Activated T-cell treated with anti-CD3 and anti-CD28 coated beads, Interleukin-2, amount 50 U/mL, for 24 hours (primary cell): ENCODE results near the gene SUDS3.

Experiments
- DNase-seq: peaks from one replicate; pipeline ENCODE4 v3.0.0-alpha.2; 2020
- H3K27ac Mint-ChIP-seq: 2 replicates; pipeline ENCODE4 v1.8.0; 2020; ENCODE audit warnings: mild to moderate bottlenecking, mixed read lengths
- H3K27me3 Mint-ChIP-seq: 2 replicates; pipeline ENCODE4 v1.8.0; 2020; ENCODE audit warnings: mixed read lengths
- H3K36me3 Mint-ChIP-seq: 2 replicates; pipeline ENCODE4 v1.8.0; 2020; ENCODE audit warnings: low read depth, mixed read lengths
- H3K4me1 Mint-ChIP-seq: 2 replicates; pipeline ENCODE4 v1.8.0; 2020; ENCODE audit warnings: low read depth, mixed read lengths
- H3K4me3 Mint-ChIP-seq: 2 replicates; pipeline ENCODE4 v1.8.0; 2020; ENCODE audit warnings: mild to moderate bottlenecking, moderate library complexity, mixed read lengths
- H3K9me3 Mint-ChIP-seq: 2 replicates; pipeline ENCODE4 v1.8.0; 2020; ENCODE audit warnings: mixed read lengths

Gene SUDS3

DNA sequence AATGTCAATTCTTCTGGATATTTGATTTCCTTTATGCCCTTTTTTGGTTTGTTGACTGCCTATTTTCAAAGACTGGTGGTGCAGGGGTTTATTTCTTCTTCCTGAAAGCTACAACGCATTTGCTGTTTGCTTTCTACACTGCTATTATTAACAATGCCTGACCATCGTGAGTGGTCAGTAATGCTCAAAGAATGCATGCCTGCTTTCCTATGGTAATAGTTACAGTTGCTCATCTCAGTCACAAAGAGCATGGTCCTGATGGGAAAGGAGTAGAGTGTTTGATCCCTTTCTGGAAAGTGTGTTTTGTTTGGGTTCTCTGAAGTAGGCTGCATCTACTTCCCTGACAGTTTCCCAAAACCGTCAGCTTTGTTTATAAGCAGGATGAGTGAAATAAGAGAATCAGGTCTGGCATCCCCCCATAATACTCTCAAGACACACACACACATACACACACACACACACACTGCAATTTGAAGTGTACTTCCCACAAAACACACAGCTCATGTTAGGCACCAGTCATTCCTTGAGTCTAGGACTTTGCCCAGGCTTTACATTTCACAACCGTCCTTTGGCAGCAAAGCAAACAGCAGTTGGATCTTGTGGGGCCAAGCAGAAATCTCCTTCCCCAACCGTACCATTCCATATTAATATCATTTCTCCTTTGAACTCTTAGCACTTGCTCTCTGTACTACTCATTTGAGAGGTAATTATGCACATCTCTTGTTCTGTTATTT is 56.6 kb downstream of the SUDS3 start:
- no peak overlapping the region for H3K27ac Mint-ChIP-seq
- H3K27me3 Mint-ChIP-seq: peaks cover 7% of the 10 kb centered on the region
- no peaks in the 10 kb centered on the region for H3K4me1 Mint-ChIP-seq
- no peaks in the 10 kb centered on the region for H3K9me3 Mint-ChIP-seq
- H3K4me3 Mint-ChIP-seq: no peak overlapping the region
- no peak for DNase-seq
- H3K36me3 Mint-ChIP-seq: peaks cover 9% of the 10 kb centered on the region

DNA sequence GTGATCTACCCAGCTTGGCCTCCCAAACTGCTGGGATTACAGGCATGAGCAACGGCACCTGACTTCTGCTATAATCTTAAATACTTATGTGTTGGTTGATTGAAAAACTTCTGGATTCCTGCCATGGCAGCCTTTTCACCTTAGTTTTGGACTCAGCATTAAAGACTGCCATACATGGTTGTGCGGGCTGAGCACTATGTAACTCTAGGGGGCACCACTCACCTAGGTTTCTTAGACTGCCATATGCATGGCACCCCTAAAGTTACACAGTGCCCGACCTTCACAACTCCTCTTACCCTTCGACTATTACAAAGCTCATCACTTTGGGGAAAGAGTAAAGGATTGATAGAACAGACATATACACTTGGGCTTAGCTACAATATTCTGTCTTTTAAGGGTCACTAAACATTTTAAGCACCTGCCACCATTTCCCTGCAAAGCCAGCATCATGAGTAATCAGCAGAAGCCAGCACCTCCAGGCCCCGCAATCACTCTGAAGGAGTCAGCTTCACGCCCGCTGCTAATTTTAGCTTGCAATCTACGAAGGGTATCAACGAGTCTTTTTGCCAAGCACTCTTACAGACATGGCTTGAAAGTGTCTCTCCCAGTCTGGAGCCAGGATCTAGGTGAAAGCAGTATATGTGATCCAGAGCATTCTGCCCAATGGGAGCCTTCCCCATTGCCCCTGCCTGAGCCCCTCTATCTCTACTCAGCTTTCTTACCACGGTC is 59.8 kb downstream of the SUDS3 start:
- Mint-ChIP-seq H3K36me3 (peaks cover 3% of the 10 kb centered on the region), H3K9me3 (no peaks in the 10 kb centered on the region), H3K4me1 (no peaks in the 10 kb centered on the region), H3K4me3 (no peak overlapping the region), H3K27me3 (peaks cover 10% of the 10 kb centered on the region), H3K27ac (no peak overlapping the region)
- no peak for DNase-seq

DNA sequence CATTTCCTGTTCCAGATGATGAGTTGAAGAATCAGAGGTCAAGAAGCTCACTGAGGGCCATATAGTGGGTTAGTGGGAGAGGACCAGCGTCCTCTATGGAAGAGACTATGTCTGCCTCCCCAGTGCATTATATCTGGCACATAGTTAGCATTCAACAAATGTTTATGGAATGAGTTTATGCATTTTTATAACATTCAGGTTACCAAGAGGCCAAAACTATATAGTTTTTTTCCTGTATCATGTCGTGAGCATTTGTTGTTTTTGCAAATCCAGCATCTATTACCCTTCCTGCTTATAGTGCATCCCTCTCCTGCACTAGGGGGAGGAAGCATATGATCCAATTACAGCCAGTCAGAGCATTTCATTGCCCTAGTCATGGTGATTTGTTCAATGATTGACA is 60.6 kb downstream of the SUDS3 start:
- Mint-ChIP-seq H3K27ac (no peak overlapping the region), H3K36me3 (no peaks in the 10 kb centered on the region), H3K4me3 (no peak overlapping the region), H3K27me3 (peaks cover 16% of the 10 kb centered on the region), H3K4me1 (no peaks in the 10 kb centered on the region), H3K9me3 (no peaks in the 10 kb centered on the region)
- DNase-seq: no peak

DNA sequence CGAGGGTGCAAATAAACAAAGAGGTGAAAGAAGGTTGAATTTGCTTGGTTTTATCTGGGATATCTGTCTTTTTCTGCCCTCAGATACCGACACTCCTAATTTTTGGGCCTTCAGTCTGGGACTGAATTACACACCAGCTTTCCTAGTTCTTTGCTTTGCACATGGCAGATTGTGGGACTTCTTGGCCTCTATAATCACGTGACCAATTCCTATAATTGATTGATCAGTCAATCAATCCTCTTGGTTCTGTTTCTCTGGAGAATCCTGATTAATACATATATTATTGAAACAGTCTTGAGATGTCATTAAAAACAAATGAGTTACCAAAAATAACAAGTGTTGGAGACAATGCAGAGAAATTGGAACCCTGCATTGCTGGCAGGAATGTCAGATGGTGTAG is 62.7 kb downstream of the SUDS3 start:
- Mint-ChIP-seq H3K27ac (no peak overlapping the region), H3K4me1 (no peaks in the 10 kb centered on the region), H3K4me3 (no peak overlapping the region), H3K9me3 (no peaks in the 10 kb centered on the region), H3K27me3 (peaks cover 16% of the 10 kb centered on the region), H3K36me3 (no peaks in the 10 kb centered on the region)
- no peak for DNase-seq

DNA sequence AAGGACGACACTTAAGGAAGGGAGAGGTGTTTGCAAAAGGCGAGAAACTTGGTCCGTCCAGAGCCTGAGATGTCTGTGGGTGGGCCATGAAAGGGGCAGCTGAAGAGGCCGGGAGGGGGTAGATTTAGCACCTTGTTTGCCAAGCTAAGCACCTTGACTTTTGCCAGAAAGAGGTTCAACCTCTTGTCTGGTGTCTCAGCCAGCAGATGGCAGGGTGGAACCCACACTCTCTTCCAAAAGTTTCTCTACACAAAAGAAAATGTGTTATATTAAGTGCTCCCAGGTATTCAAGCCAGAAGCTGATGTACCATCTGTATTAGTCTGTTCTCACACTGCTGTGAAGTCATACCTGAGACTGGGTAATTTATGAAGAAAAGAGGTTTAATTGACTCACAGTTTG is 69.9 kb downstream of the SUDS3 start:
- H3K4me3 Mint-ChIP-seq: no peak overlapping the region

DNA sequence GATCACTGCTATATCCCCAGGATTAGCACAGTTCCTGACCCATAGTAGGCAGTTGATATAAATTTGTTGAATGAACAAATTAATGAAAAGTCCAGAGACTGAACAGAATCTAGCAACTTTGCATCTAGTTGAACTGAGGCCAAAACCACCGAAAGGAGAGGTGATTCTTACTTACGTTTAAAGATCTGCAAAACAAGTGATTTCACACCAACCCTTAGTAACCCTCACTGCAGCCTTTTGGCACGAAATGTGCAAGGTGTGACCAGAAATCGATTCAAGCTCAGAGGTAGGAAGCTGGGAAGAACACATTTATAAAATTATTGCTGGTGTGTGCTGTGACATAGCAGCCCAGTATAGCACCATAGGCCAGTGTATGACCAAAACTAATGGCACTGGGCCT is 70.8 kb downstream of the SUDS3 start:
- Mint-ChIP-seq H3K4me3 (no peak overlapping the region), H3K36me3 (no peaks in the 10 kb centered on the region), H3K9me3 (no peaks in the 10 kb centered on the region), H3K27me3 (peaks cover 12% of the 10 kb centered on the region), H3K27ac (no peak overlapping the region), H3K4me1 (no peaks in the 10 kb centered on the region)
- no peak for DNase-seq

More for the DNA sequence above, 69.9 kb downstream of the SUDS3 start:
- Mint-ChIP-seq H3K4me1 (no peaks in the 10 kb centered on the region), H3K9me3 (no peaks in the 10 kb centered on the region), H3K27ac (no peak overlapping the region), H3K27me3 (peaks cover 15% of the 10 kb centered on the region), H3K36me3 (no peaks in the 10 kb centered on the region)
- no peak for DNase-seq

DNA sequence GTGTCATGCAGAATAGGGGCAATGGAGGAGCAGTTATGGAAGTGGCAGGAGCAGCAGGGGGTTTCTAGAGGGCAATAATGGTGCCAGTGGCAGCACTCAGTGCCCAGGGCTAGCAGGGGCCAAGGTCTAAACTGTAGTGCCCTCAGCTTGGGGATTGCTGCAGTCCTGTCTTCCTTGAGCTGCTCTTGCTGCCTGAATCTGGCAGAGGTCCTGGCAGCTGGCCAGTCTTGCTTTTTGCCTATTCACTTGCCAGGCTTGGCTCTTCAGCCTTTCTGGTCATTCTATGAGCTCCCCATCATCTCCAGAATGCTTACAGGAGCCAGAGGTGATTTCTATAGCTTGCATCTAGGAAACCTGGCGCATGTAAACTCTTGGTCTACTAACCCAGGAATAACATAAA is 72.0 kb downstream of the SUDS3 start:
- no peaks in the 10 kb centered on the region for H3K9me3 Mint-ChIP-seq
- DNase-seq: no peak
- no peak overlapping the region for H3K27ac Mint-ChIP-seq

DNA sequence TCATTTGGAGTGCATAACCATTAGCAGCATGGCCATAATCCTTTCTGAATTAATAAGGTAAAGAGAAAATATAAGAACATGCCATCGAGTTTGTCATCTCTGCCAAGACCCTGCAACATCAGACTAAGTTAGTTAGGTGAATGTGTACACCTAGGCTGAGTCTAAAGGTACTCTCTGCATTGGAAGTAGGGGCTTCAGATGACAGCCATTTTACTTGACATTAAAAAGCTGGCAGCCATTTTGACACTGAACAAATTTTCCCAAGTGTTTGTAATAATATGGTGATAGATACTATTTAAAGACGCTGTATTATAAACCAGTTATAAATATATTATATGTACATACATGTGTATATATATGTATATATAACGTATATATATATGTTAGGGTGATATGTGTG is 79.0 kb downstream of the SUDS3 start:
- no peak for DNase-seq
- Mint-ChIP-seq H3K27me3 (peaks cover 20% of the 10 kb centered on the region), H3K9me3 (peaks cover 13% of the 10 kb centered on the region), H3K4me1 (no peaks in the 10 kb centered on the region), H3K27ac (no peak overlapping the region), H3K4me3 (no peak overlapping the region), H3K36me3 (no peaks in the 10 kb centered on the region)

More for the DNA sequence above, 72.0 kb downstream of the SUDS3 start:
- Mint-ChIP-seq H3K4me3 (no peak overlapping the region), H3K27me3 (peaks cover 14% of the 10 kb centered on the region), H3K4me1 (no peaks in the 10 kb centered on the region), H3K36me3 (no peaks in the 10 kb centered on the region)

DNA sequence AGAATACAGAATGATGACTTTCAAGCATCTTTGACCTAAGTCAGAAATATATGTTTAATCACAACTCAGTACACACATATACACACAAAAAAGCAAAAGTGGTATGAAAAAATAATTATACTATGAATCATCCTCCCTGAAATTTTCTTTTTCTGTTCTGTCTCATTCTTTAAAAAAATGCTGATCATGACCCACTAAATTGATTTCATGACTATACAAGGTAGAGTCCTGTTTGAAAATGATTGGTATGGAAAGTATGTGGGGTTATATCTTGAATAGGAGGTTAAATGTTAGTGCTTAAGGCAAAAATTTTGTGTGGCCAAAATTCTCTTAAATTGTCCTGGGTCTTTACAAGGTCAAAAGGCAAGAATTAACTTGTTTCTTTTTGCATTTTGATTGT is 80.4 kb downstream of the SUDS3 start:
- Mint-ChIP-seq H3K4me1 (no peaks in the 10 kb centered on the region), H3K27ac (no peak overlapping the region), H3K36me3 (no peaks in the 10 kb centered on the region), H3K27me3 (peaks cover 15% of the 10 kb centered on the region), H3K9me3 (peaks cover 16% of the 10 kb centered on the region), H3K4me3 (no peak overlapping the region)
- no peak for DNase-seq

DNA sequence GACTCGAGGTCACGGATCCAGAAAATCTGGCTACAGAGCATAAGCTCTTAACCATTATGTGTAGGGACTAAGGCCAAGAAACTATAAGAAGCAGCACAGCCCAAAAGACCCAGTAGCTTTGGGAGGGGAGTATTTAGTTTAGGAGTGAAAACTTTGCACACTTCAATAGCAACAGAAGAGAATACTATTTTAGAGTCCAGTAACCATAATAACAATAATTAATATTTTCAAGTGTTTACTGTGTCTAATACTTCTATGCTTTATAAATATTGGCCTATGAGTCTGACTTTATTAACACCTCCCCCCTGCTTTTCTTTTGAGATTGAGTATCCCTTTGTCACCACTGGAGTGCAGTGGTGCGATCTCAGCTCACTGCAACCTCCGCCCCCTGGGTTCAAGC is 82.8 kb downstream of the SUDS3 start:
- peaks cover 17% of the 10 kb centered on the region for H3K27me3 Mint-ChIP-seq
- H3K4me1 Mint-ChIP-seq: no peaks in the 10 kb centered on the region
- H3K4me3 Mint-ChIP-seq: no peak overlapping the region
- peaks cover 16% of the 10 kb centered on the region for H3K9me3 Mint-ChIP-seq
- H3K36me3 Mint-ChIP-seq: no peaks in the 10 kb centered on the region
- DNase-seq: no peak
- H3K27ac Mint-ChIP-seq: no peak overlapping the region

DNA sequence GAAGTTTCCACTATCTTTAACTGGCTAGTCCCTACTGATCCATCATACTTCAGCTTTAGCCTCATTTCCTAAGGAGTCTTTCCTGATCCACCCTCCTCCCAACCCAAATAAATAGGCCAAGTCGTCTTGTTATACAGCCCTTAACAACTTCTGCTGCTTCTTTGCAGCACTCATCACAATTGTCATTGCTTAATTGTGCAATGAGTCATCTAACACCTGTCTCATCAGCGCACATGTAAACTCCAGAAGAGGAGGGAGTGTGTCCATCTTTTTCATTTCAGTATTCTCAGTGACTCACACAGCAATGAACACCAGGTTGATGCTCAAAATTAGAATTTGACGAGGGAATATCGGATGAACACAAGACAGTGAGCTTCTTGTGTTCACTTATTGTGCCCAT is 87.3 kb downstream of the SUDS3 start:
- no peaks in the 10 kb centered on the region for H3K4me1 Mint-ChIP-seq
- DNase-seq: no peak
- H3K4me3 Mint-ChIP-seq: no peak overlapping the region
- no peaks in the 10 kb centered on the region for H3K36me3 Mint-ChIP-seq
- peaks cover 6% of the 10 kb centered on the region for H3K9me3 Mint-ChIP-seq
- H3K27me3 Mint-ChIP-seq: peaks cover 13% of the 10 kb centered on the region
- no peak overlapping the region for H3K27ac Mint-ChIP-seq

DNA sequence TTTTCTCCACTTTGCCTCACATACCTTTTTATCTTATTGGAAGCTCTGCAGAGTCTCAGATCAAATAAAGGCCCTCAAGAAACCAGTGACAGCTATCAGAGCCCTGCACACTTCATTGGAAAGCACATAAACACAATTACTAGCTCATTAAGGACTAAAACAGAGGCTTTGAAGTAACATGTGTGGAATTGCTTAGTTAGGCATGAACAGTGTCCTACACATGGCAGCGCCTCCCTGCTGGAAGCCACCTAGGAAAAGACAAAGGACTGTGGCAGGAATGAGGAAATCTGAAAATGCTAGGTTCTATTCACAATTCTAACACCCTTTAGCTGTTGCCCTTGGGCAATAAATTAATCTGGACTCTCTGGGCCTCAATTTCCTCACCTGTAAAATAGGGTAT is 89.4 kb downstream of the SUDS3 start:
- Mint-ChIP-seq H3K4me3 (no peak overlapping the region), H3K4me1 (no peaks in the 10 kb centered on the region), H3K9me3 (peaks cover 3% of the 10 kb centered on the region), H3K36me3 (no peaks in the 10 kb centered on the region), H3K27ac (no peak overlapping the region), H3K27me3 (peaks cover 10% of the 10 kb centered on the region)
- DNase-seq: no peak
